Activated T-cell treated with anti-CD3 and anti-CD28 coated beads, Interleukin-2, amount 50 U/mL, for 4 hours (primary cell): ENCODE data around the gene IFITM10. TPM values are rescaled to one million over a fixed set of nuclear protein-coding genes. Genes with fewer than 3 reads are reported as not detected.
"Not testable (repeated sequence)": the region's sequence is repeated elsewhere in the genome, so short reads cannot be mapped to it uniquely, and the experiment has no call there.

ENCODE experiments used
- ATAC-seq, 2 donors: fragments of 200-7000 bp; cut with Tn5 transposase; one replicate each; pipeline ENCODE4 v1.10.0; 2021
- DNase-seq: peaks from one replicate; pipeline ENCODE4 v3.0.0-alpha.2; 2020
- H3K27me3 Mint-ChIP-seq: one replicate; pipeline ENCODE4 v1.8.0; 2021; ENCODE audit warnings: low read depth, mixed read lengths
- H3K36me3 Mint-ChIP-seq: one replicate; pipeline ENCODE4 v1.8.0; 2022; ENCODE audit warnings: mixed read lengths; ENCODE audit not compliant: insufficient read depth
- H3K4me1 Mint-ChIP-seq: one replicate; pipeline ENCODE4 v1.8.0; 2021; ENCODE audit warnings: low read depth, mixed read lengths
- H3K4me3 Mint-ChIP-seq: one replicate; pipeline ENCODE4 v1.8.0; 2021; ENCODE audit warnings: mild to moderate bottlenecking, moderate library complexity, mixed read lengths
- H3K9me3 Mint-ChIP-seq: one replicate; pipeline ENCODE4 v1.8.0; 2021; ENCODE audit warnings: mixed read lengths
- total RNA-seq, 3 donors: library from RNA; stranded (reverse); gene quantifications; one replicate each; pipeline ENCODE4 v1.2.1, GENCODE V29; 2021

The IFITM10 gene
- total RNA-seq, 3 donors from 2014 or later = 0.33 to 0.53 (median 0.33) TPM

DNA sequence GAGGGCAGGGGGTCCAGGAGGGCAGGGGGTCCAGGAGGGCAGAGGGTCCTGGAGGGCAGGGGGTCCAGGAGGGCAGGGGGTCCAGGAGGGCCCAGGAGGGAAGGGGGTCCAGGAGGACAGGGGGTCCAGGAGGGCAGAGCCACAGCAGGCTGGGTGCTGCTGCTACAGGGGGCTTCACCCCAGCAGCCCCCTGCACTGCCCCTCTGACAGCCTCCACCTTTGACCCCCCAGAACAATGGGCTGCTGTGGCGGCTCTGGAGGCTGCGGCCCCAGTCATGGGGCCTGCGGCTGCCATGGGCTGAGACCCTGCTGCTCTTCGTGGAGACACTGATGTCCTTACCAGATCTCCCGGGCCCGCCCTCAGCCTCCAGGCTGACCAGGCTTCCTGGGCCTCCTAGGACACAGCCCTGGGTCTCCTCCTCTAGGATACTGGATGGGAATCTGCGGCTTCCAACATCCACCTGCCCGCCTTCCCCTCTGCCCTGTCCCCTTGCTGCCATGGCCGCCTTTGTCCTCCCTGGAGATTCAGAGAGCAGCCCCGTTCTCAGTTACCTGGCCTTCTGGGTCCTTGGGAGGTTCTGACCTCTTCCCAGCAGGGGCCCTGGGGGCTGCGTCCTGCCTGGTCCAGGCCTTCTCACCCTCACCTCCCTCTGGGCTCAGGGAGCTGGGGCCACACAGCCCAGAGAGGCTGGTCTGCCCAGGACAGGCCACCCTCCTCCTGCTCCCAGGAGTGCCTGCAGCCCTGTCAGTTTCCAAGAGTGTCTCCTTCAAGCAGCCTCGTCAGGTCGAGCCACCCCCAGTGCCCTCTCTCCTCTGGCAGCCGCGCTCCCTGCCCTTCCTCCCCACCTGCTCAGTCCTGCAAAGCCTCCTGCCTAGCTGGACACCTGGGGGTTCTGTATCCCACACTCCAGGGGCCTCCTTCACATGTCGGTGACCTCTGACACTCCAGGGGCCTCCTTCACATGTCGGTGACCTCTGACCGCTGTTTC, 65.2 kb downstream of the IFITM10 start:
- H3K4me3 Mint-ChIP-seq, H3K36me3 Mint-ChIP-seq, H3K4me1 Mint-ChIP-seq, H3K9me3 Mint-ChIP-seq, DNase-seq: not testable (repeated sequence)
- peak in 1 of 2 donors; percentile 14 for ATAC-seq
- H3K27me3 Mint-ChIP-seq = peaks cover 25% of the 10 kb centered on the region

DNA sequence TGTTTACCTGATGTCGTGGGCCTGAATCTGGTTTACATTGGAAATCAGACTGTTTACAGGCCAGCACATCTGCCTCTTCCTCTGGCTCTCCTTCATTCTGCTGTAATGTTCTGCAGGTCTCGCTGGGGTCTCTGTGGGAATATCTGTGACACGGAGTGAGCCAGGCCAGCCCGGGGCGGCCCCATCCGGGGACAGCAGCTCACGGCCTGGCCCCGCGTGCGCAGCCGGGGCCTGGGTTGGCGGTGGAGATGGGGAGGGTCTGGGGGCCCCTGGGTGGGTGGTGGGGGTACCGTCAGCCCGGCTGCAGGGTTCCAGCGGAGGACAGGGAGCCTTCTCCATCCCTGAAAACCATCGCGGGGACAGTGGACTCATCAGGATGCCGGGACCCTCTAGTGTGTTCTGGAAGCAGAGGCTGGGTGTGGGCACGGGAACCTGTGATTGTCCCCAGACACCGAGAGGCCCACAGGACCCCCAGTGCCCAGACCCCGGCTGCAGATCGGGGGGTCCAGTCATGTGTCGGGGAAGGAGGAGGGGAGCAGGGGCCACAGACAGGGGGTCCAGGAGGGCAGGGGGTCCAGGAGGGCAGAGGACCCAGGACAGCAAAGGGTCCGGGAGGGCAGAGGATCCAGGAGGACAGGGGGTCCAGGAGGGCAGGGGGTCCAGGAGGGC, 66.4 kb downstream of the IFITM10 start:
- ATAC-seq, H3K4me1 Mint-ChIP-seq, H3K36me3 Mint-ChIP-seq, H3K9me3 Mint-ChIP-seq, DNase-seq, H3K4me3 Mint-ChIP-seq: not testable (repeated sequence)
- peaks cover 15% of the 10 kb centered on the region for H3K27me3 Mint-ChIP-seq

DNA sequence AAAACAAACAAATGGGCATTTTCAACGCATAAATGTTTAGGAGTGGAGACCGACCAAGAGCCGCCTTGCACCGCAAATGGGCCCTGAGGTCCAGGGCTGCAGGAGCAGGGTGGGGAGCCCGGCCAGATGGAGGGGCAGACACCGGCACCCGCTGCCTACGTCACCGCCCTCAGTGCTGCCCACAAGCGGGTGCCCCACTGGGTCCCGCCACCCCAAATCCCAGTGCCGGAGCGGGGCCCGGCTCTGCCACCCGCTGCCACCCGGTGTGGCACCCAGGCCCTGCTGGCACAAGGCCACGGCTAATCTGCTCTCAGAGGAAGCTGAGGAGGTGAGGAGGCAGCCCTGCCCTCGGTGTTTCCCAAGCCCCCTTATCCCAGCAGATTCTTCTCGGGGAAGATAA, 67.2 kb downstream of the IFITM10 start:
- not testable (repeated sequence) for ATAC-seq, H3K36me3 Mint-ChIP-seq, DNase-seq, H3K4me1 Mint-ChIP-seq, H3K9me3 Mint-ChIP-seq, H3K4me3 Mint-ChIP-seq
- peaks cover 15% of the 10 kb centered on the region for H3K27me3 Mint-ChIP-seq

Other genes with a start within 250 kb of the IFITM10 start
- gene DUSP8, start 178.3 kb downstream of the IFITM10 start, total RNA-seq = 1 to 10 TPM; 5.4 to 6.0 (median 5.7) TPM
- gene KRTAP5-1, start 165.3 kb downstream of the IFITM10 start, total RNA-seq = not detected
- gene KRTAP5-2, start 152.3 kb downstream of the IFITM10 start, total RNA-seq = not detected
- gene KRTAP5-3, start 142.1 kb downstream of the IFITM10 start, total RNA-seq = not detected
- gene KRTAP5-4, start 128.5 kb downstream of the IFITM10 start, total RNA-seq = not detected
- gene KRTAP5-5, start 120.8 kb downstream of the IFITM10 start, total RNA-seq = not detected
- not detected for gene KRTAP5-6, start 53.4 kb downstream of the IFITM10 start, total RNA-seq
- 100 to 1,000 TPM in 1 of 3 donors, 10 to 100 TPM in 2; 74.9 to 101 (median 83.7) TPM for gene CTSD, start 13.3 kb upstream of the IFITM10 start, total RNA-seq
- not detected for gene SYT8, start 84.4 kb upstream of the IFITM10 start, total RNA-seq
- not detected for gene TNNI2, start 88.4 kb upstream of the IFITM10 start, total RNA-seq
- 10 to 100 TPM; 34.6 to 71.7 (median 60.6) TPM for gene LSP1, start 102.5 kb upstream of the IFITM10 start, total RNA-seq
- gene PRR33, start 141.3 kb upstream of the IFITM10 start, total RNA-seq = under 1 TPM in 2 of 3 donors, not detected in 1; 0.08 to 0.20 TPM
- not detected for gene TNNT3, start 169.1 kb upstream of the IFITM10 start, total RNA-seq
- 100 to 1,000 TPM; 100 to 220 (median 201) TPM for gene MRPL23, start 196.7 kb upstream of the IFITM10 start, total RNA-seq
- gene H19, start 247.2 kb upstream of the IFITM10 start, total RNA-seq = 1 to 10 TPM in 1 of 3 donors, under 1 TPM in 2; 0.54 to 1.5 (median 0.79) TPM